Lung (tissue), 12 donors: ENCODE results near the gene RMND1. TPM values are rescaled to one million over a fixed set of nuclear protein-coding genes. Genes with fewer than 3 reads are reported as not detected.
A peak's percentile ranks its signal among the peaks of the same experiment; 100 is the strongest.

Experiments
- ATAC-seq: fragments of 200-7000 bp; cut with Tn5 transposase; one replicate; pipeline ENCODE4 v1.9.1; 2020; ENCODE audit warnings: moderate number of reproducible peaks; ENCODE audit not compliant: insufficient read depth, low FRiP score
- DNase-seq, 3 donors: peaks; one replicate each; pipeline ENCODE4 v3.0.0-alpha.2; 2013 to 2017
- H3K27ac ChIP-seq, 2 donors: one replicate each; pipeline ENCODE4 v1.5.1; 2013; ENCODE audit warnings: mild to moderate bottlenecking in 2 of 2, moderate library complexity in 2 of 2, control low read depth in 1 of 2, inconsistent platforms in 1 of 2, low read depth in 1 of 2, low read length in 1 of 2
- H3K27me3 ChIP-seq, 3 donors: one replicate each; pipeline ENCODE4 v1.5.1; 2013; ENCODE audit warnings: low read length in 2 of 3; ENCODE audit not compliant: control insufficient read depth in 3 of 3, insufficient read depth in 3 of 3
- H3K36me3 ChIP-seq, 4 donors: one replicate each; pipeline ENCODE4 v1.5.1; 2013; ENCODE audit warnings: low read length in 4 of 4, mild to moderate bottlenecking in 1 of 4, moderate library complexity in 1 of 4; ENCODE audit not compliant: control insufficient read depth in 4 of 4, insufficient read depth in 4 of 4
- H3K4me1 ChIP-seq, 5 donors: one replicate each; pipeline ENCODE4 v1.5.1; 2013; ENCODE audit warnings: low read length in 5 of 5, mild to moderate bottlenecking in 2 of 5, moderate library complexity in 1 of 5; ENCODE audit not compliant: control insufficient read depth in 5 of 5, insufficient read depth in 5 of 5
- H3K4me3 ChIP-seq: one replicate; pipeline ENCODE4 v1.5.1; 2013; ENCODE audit warnings: mild to moderate bottlenecking, control low read depth, moderate library complexity
- H3K9ac ChIP-seq, 2 donors: one replicate each; pipeline ENCODE4 v1.5.1; 2013; ENCODE audit warnings: low read length in 2 of 2, control low read depth in 1 of 2; ENCODE audit not compliant: insufficient read depth in 1 of 2
- H3K9me3 ChIP-seq, 4 donors: one replicate each; pipeline ENCODE4 v1.5.1; 2013; ENCODE audit warnings: low read length in 3 of 4, mild to moderate bottlenecking in 1 of 4, moderate library complexity in 1 of 4; ENCODE audit not compliant: control insufficient read depth in 4 of 4, insufficient read depth in 3 of 4
- CTCF ChIP-seq: IDR thresholded peaks from 2 replicates; pipeline ENCODE4 v1.5.1; 2012; ENCODE audit warnings: mild to moderate bottlenecking; ENCODE audit errors: control extremely low read depth, extremely low read depth
- WGBS, 2 donors: extraction: QIAGEN DNeasy Blood & Tissue Kit; methylation state at CpG; one replicate each; pipeline ENCODE4 v1.1.7; 2013; 5-methylcytosine and 5-hydroxymethylcytosine counted together
- polyA plus RNA-seq, 2 donors: library from polyadenylated mRNA; stranded (reverse); fragments of 200-250 nt; gene quantifications; one replicate each; pipeline ENCODE4 v1.2.1, GENCODE V29; 2013
- total RNA-seq, 2 donors: library from RNA; depleted of rRNA in 1 of 2; stranded (reverse); fragments of >200 nt in 1 of 2; gene quantifications; one replicate each; pipeline ENCODE4 v1.2.1, GENCODE V29; 2014 to 2021
- donor health status: control.
- donor health status: control.
- donor health status: Bipolar disorder and iron deficiency.
- donor health status: healthy.
- donor health status: DM: yes; HTN: yes; CAD: no.

The RMND1 gene
- total and polyA plus RNA-seq, 4 donors = 10.2 to 43.2 (median 21.9) TPM

- peaks cover 5 to 32% (median 18%) of the 10 kb centered on the region in 5 donors for H3K4me1 ChIP-seq
- DNase-seq = no peak
- no peak overlapping the region for H3K4me3 ChIP-seq
- no peak for ATAC-seq
- H3K36me3 ChIP-seq = no peaks in the 10 kb centered on the region
- no peaks in the 10 kb centered on the region for H3K9me3 ChIP-seq
- 2 to 3% methylated on average over 3 of the region's 3 CpGs for WGBS, 2 donors
- peak overlapping the region in 1 of 2 donors; percentile 53 for H3K27ac ChIP-seq
- H3K9ac ChIP-seq = peak overlapping the region; percentile 7 to 63
- H3K27me3 ChIP-seq = no peaks in the 10 kb centered on the region
- no peak for TF ChIP-seq CTCF
These were observed 59.5 kb downstream of the RMND1 start for GRCh38 chr6:151392427-151392826.

GRCh38 chr6:151391471-151392413, 60.2 kb downstream of the RMND1 start, which contains the start of gene ZBTB2:
TSS of gene ZBTB2 (minus strand) at chr6:151391559. CDS start at chr6:151373637, 17,922 bp downstream.
- Histone ChIP-seq H3K9ac (peak within 1 kb of the TSS; percentile 7 to 63), H3K36me3 (no peaks in the 10 kb centered on the region), H3K9me3 (no peaks in the 10 kb centered on the region), H3K4me1 (peaks cover 5 to 32% (median 18%) of the 10 kb centered on the region in 5 donors), H3K4me3 (peak within 1 kb of the TSS; percentile 84), H3K27me3 (no peaks in the 10 kb centered on the region), H3K27ac (peak within 1 kb of the TSS; percentile 99 to 100)
- DNase-seq (peak; percentile 76 to 78 (median 77)), ATAC-seq (no peak)
- 1% methylated on average over 29 to 53 of the region's 57 CpGs for WGBS, 2 donors
- TF ChIP-seq CTCF = no peak

DNA sequence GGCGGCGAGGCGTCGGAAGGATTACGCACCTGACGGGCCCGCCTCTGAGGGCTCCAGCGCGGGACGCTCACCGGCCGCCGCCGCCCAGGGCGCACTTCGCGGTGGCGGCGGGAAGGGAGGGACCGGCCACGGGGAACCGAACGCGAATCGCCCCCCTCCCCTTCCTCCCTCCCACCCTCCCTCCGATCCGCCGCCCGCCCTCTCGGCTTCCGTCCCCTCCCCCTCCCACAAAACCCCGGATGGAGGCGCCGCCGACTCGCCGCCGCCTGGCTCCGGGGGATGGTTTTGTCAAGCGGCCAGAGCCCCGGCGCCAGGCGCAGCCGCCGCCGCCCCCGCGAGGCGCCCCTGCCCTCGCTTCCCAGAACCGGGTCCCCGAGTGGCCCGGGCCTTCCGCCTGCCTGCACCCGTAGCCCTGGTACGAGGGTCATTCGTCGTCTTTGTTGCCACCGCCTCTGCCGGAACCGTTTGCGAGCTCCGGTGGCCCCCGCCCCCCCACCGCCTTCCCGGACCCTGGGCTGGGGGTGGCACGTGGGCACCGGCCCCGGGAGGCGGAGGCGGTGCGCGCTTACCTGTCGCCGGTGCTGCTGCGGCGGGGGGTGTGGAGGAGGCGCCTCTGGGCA, 61.0 kb downstream of the RMND1 start:
- no peak for TF ChIP-seq CTCF
- Histone ChIP-seq H3K9me3 (no peaks in the 10 kb centered on the region), H3K9ac (no peak overlapping the region), H3K36me3 (no peaks in the 10 kb centered on the region), H3K4me1 (peaks cover 5 to 32% (median 18%) of the 10 kb centered on the region in 5 donors), H3K27ac (peak overlapping the region; percentile 98 to 100), H3K4me3 (peak overlapping the region; percentile 84), H3K27me3 (no peaks in the 10 kb centered on the region)
- DNase-seq = peak; percentile 82 to 87 (median 86)
- WGBS, 2 donors = 0% methylated on average over 40 to 77 of the region's 78 CpGs
- ATAC-seq = peak; percentile 22
